ENCODE results near the gene CA10.

DNA sequence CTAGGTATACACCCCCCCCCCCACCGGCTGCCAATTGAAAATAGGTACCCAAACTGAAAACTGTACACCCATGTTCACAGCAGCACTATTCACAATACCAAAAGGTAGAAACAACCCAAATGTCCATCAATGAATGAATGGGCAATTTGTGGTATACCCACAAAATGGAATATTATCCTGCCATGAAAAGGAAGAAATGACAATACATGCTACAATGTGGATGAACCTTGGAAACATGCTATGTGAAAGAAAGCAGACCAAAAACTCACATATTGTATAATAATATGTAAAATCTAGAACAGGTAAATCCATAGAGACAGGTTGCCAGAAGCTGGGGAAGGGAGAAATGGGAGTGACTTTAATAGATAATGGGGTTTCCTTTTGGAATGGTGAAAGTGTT lies 480.6 kb downstream of the CA10 start:
- no peak for TF ChIP-seq CTCF (IDR thresholded peaks at IDR 0.05; ENCODE audit: insufficient read depth, low read length, poor library complexity, severe bottlenecking)
- TF ChIP-seq EZH2phosphoT487 (conservative IDR thresholded peaks at IDR 0.05; ENCODE audit: low read length): no peak

Measured in SU-DHL-6 (cell line).